Natural killer cell (primary cell): ENCODE results near the gene SYT3. TPM values are rescaled to one million over a fixed set of nuclear protein-coding genes. Genes with fewer than 3 reads are reported as not detected.

Experiments used
- ATAC-seq, 3 donors: fragments of 150-1000 bp in 2 of 3; fragments of 200-7000 bp in 1 of 3; cut with Tn5 transposase; 1 replicate in 1 of 3; 2 replicates in 2 of 3; pipeline ENCODE4 v1.10.0; 2021; ENCODE audit warnings: mild to moderate bottlenecking in 2 of 3, moderate library complexity in 2 of 3
- DNase-seq, 2 donors: peaks; one replicate each; pipeline versions ENCODE4 v3.0.0 to v3.0.0-alpha.2; 2013 to 2021; ENCODE audit warnings: mixed read lengths in 1 of 2
- H3K27ac ChIP-seq: one replicate; pipeline ENCODE4 v1.5.1; 2013; ENCODE audit warnings: mild to moderate bottlenecking, low read length
- H3K27me3 ChIP-seq: one replicate; pipeline ENCODE4 v1.6.1; 2013; ENCODE audit warnings: low read length; ENCODE audit not compliant: control insufficient read depth, insufficient read depth
- H3K36me3 ChIP-seq: one replicate; pipeline ENCODE4 v1.6.1; 2013; ENCODE audit warnings: low read length; ENCODE audit not compliant: control insufficient read depth, insufficient read depth
- H3K4me1 ChIP-seq: one replicate; pipeline ENCODE4 v1.6.1; 2013; ENCODE audit warnings: low read length; ENCODE audit not compliant: control insufficient read depth, insufficient read depth
- H3K4me3 ChIP-seq: one replicate; pipeline ENCODE4 v1.5.1; 2013; ENCODE audit warnings: low read length
- H3K9me3 ChIP-seq: one replicate; pipeline ENCODE4 v1.6.1; 2013; ENCODE audit warnings: low read length; ENCODE audit not compliant: control insufficient read depth, insufficient read depth
- H3K27ac Mint-ChIP-seq, 2 donors: one replicate each; pipeline ENCODE4 v1.8.0; 2022; ENCODE audit warnings: mild to moderate bottlenecking in 2 of 2, mixed read lengths in 2 of 2, moderate library complexity in 1 of 2
- H3K27me3 Mint-ChIP-seq, 2 donors: one replicate each; pipeline ENCODE4 v1.8.0; 2022; ENCODE audit warnings: low read depth in 2 of 2, mixed read lengths in 2 of 2
- H3K36me3 Mint-ChIP-seq: one replicate; pipeline ENCODE4 v1.8.0; 2022; ENCODE audit warnings: mixed read lengths
- H3K4me1 Mint-ChIP-seq, 2 donors: one replicate each; pipeline ENCODE4 v1.8.0; 2022; ENCODE audit warnings: mixed read lengths in 2 of 2
- H3K4me3 Mint-ChIP-seq: one replicate; pipeline ENCODE4 v1.8.0; 2022; ENCODE audit warnings: mild to moderate bottlenecking, moderate library complexity, mixed read lengths
- H3K9me3 Mint-ChIP-seq, 2 donors: one replicate each; pipeline ENCODE4 v1.8.0; 2022; ENCODE audit warnings: mixed read lengths in 2 of 2
- WGBS: methylation state at CpG from one replicate; pipeline ENCODE4 v1.1.7; 2013; ENCODE audit warnings: missing lambda C conversion rate; ENCODE audit not compliant: insufficient coverage; 5-methylcytosine and 5-hydroxymethylcytosine counted together
- intact Hi-C: fragments of 100-400 bp; cut with micrococcal nuclease; formaldehyde crosslinking; loops from one replicate; pipeline ENCODE4 v1.14.2; 2022
- total RNA-seq, 4 donors: library from RNA; stranded (reverse); fragments of 120-200 nt in 1 of 4; gene quantifications; one replicate each; pipeline versions ENCODE4 v1.2.3 to v1.2.4, GENCODE V29; 2013 to 2022
- TF ChIP-seq, protein P1 (sequence below): fragments of 200-600 bp; IDR thresholded peaks from one replicate; pipeline ENCODE4 v1.8.0; 2022; ENCODE audit warnings: antibody characterized with exemption

SYT3 gene
- total RNA-seq, 3 donors from 2014 or later (not counting 1 experiment from before 2014, with no cell fraction given) = not detected

DNA sequence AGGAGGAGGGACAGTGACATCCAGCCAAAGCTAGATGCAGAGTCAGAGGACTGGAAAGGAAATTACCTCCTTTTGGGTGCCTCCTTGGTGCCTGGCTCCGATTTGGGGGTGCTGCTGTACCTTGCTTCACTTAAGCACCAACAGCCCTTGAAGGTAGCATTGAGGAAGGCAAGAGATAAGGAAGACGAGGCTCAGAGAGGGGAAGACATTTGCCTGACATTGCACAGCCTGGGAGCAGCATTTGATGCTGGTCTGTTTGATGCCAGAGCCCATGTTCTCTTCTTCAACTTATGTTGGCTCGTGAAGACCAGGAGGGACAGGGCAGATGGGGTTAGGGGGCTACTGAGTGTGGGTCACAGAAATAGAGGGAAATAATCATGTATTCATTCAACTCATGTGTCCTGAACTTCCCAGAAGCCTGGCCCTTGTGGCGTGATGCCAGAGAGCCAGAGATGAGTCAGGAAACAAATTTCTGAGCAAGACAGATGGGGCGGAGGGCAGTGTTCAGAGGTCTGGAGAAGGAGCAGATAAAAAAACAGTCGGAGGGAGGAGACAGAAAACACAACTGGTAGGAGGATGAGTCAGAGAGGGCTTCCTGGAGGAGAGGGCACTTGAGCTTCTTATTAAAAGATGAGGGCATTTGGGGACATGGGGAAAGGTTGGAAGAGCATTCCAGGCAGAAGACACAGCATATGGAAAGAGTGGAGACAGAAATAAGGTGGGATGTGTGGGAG, 6.6 kb upstream of the SYT3 start:
- H3K4me3 ChIP-seq = no peak overlapping the region
- no peaks in the 10 kb centered on the region for H3K4me1 ChIP-seq
- 75% methylated on average over 6 of the region's 6 CpGs for WGBS
- H3K27me3 Mint-ChIP-seq = peaks cover 9 to 10% of the 10 kb centered on the region in 2 donors
- DNase-seq = no peak
- no peak overlapping the region for H3K27ac ChIP-seq
- peaks cover 2% of the 10 kb centered on the region for H3K27me3 ChIP-seq
- ATAC-seq = no peak
- H3K36me3 ChIP-seq = no peaks in the 10 kb centered on the region
- H3K36me3 Mint-ChIP-seq = no peaks in the 10 kb centered on the region
- no peaks in the 10 kb centered on the region for H3K4me1 Mint-ChIP-seq
- TF ChIP-seq, protein P1, sequence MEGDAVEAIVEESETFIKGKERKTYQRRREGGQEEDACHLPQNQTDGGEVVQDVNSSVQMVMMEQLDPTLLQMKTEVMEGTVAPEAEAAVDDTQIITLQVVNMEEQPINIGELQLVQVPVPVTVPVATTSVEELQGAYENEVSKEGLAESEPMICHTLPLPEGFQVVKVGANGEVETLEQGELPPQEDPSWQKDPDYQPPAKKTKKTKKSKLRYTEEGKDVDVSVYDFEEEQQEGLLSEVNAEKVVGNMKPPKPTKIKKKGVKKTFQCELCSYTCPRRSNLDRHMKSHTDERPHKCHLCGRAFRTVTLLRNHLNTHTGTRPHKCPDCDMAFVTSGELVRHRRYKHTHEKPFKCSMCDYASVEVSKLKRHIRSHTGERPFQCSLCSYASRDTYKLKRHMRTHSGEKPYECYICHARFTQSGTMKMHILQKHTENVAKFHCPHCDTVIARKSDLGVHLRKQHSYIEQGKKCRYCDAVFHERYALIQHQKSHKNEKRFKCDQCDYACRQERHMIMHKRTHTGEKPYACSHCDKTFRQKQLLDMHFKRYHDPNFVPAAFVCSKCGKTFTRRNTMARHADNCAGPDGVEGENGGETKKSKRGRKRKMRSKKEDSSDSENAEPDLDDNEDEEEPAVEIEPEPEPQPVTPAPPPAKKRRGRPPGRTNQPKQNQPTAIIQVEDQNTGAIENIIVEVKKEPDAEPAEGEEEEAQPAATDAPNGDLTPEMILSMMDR = no peak
- no peaks in the 10 kb centered on the region for H3K9me3 Mint-ChIP-seq
- H3K27ac Mint-ChIP-seq = no peak overlapping the region
- H3K9me3 ChIP-seq = no peaks in the 10 kb centered on the region
- intact Hi-C loops = no loop called here
- H3K4me3 Mint-ChIP-seq = no peak overlapping the region

DNA sequence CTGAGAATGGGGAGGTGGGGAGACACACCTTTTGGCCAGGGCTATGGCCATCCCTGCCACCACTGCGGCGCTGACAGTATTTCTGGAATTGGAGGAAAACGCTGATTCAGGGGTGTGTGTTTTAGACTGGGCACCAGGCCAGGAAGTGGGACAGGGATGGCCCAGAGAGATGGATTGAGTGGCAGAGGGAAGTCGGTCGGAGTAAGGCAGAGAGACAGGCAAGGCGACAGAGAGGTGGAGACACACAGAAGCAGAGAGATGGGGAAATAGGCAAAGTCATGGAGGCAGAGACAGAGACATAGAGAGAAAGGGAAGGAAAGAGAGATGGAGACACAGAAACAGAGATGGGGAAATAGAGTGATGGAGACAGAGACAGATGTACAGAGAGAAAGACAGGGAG, 5.4 kb upstream of the SYT3 start:
- H3K4me3 ChIP-seq = no peak overlapping the region
- Mint-ChIP-seq H3K27me3 (peaks cover 8 to 9% of the 10 kb centered on the region in 2 donors), H3K4me3 (no peak overlapping the region), H3K27ac (no peak overlapping the region), H3K4me1 (no peaks in the 10 kb centered on the region), H3K36me3 (no peaks in the 10 kb centered on the region), H3K9me3 (no peaks in the 10 kb centered on the region)
- no peaks in the 10 kb centered on the region for H3K36me3 ChIP-seq
- H3K27me3 ChIP-seq = peaks cover 4% of the 10 kb centered on the region
- intact Hi-C loops = no loop called here
- H3K27ac ChIP-seq = no peak overlapping the region
- TF ChIP-seq, protein P1 = no peak
- ATAC-seq = no peak
- peaks cover under 1% of the 10 kb centered on the region for H3K4me1 ChIP-seq
- H3K9me3 ChIP-seq = no peaks in the 10 kb centered on the region
- 79% methylated on average over 6 of the region's 6 CpGs for WGBS
- DNase-seq = no peak

DNA sequence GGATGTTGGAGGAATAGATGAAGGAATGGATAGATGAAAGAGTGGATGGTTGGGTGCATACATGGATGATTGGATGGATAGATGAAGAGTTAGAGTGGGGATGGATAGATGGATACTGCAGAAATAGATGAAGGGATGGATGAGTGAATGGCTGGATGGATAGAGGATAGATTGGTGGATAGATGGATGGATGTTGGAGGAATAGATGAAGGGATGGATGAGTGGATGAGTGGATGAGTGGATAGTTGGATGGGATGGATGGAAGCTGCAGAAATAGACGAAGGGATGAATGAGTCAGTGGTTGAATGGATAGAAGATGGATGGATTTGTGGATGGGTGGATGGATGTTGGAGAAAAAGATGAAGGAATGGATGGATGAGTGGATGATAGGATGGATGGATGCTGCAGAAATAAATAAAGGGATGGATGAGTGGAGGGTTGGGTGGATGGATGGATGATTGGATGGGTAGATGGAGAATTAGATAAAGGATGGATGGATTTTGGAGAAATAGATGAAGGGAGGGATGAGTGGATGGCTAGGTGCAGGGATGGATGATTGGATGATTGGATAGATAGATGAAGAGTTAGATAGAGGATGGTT, 4.7 kb upstream of the SYT3 start:
- H3K9me3 ChIP-seq = no peaks in the 10 kb centered on the region
- Mint-ChIP-seq H3K9me3 (no peaks in the 10 kb centered on the region), H3K27me3 (peaks cover 4 to 9% of the 10 kb centered on the region in 2 donors), H3K36me3 (no peaks in the 10 kb centered on the region), H3K27ac (no peak overlapping the region), H3K4me1 (no peaks in the 10 kb centered on the region), H3K4me3 (no peak overlapping the region)
- WGBS = 43% methylated on average over 1 of the region's 1 CpG
- peaks cover 7% of the 10 kb centered on the region for H3K27me3 ChIP-seq
- DNase-seq (no peak), ATAC-seq (no peak)
- peaks cover 5% of the 10 kb centered on the region for H3K4me1 ChIP-seq
- H3K27ac ChIP-seq = no peak overlapping the region
- TF ChIP-seq, protein P1 = no peak
- intact Hi-C loops = no loop called here
- H3K36me3 ChIP-seq = no peaks in the 10 kb centered on the region
- H3K4me3 ChIP-seq = no peak overlapping the region
